GM18951 (cell line): Measurements from ENCODE around the gene KARS1.

Experiments
- POLR2A ChIP-seq: IDR thresholded peaks from 4 replicates; pipeline ENCODE4 v1.6.1; 2011; ENCODE audit warnings: mild to moderate bottlenecking; ENCODE audit not compliant: insufficient read length, insufficient read depth; ENCODE audit errors: extremely low read depth
- in situ Hi-C: fragments of 300-500 bp; cut with MboI; formaldehyde crosslinking; loops from one replicate; pipeline ENCODE4 v1.12.0; 2022; ENCODE audit warnings: low sequenced_read_pairs, mixed read lengths, inconsistent platforms; ENCODE audit not compliant: unreplicated experiment

Gene KARS1

DNA sequence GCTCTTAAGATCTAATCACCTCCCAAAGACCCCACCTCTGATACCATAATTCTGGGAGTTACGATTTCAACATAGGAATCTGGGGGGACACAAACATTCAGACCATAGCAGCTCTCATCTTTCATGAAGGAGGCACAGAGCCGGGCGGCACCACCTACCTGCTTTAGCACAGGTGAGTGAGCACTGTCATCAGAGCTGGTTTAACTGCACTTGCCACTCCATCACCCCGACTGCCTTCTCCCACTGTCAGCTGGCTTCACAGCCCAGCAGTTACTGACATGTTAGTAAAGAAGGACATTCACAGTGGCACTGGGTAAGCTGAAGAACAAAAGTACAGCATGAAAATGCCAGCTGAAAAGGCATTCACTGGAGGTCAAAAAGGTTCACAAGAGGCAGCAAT, 58.7 kb downstream of the KARS1 start:
- no peak for TF ChIP-seq POLR2A
- in situ Hi-C loops, result no loop called here

- in situ Hi-C loops, result no loop called here
- no peak for TF ChIP-seq POLR2A
These were observed 63.4 kb downstream of the KARS1 start for GRCh38 chr16:75584108-75584507.

DNA sequence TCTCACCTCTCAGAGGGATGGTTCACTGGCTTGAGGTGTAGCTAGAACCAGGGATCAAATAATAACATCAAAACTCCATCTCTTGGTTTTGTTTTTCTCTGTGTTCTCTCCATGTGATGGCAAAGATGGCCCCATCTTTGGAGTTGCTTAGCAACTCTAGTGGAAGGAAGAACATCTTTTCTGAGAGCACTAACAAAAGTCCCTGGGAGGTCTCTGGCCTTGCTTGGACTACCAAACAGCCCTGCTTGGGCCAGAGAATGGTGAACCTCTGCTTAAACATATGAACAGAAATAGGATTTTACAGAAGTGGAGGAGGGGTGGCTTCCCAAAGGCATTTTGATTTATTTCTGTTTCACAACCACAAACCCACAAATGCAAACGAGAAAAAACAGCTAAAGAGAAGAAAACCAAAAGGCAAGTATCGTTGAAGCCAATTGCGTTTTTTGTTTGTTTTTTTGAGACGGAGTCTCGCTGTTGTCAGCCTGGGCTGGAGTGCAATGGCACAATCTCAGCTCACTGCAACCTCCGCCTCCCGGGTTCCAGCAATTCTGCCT, 68.1 kb downstream of the KARS1 start:
- in situ Hi-C loops, result no loop called here
- no peak for TF ChIP-seq POLR2A

GRCh38 chr16:75578725-75579124, 68.7 kb downstream of the KARS1 start:
- TF ChIP-seq POLR2A, result no peak
- in situ Hi-C loops, result no loop called here

DNA sequence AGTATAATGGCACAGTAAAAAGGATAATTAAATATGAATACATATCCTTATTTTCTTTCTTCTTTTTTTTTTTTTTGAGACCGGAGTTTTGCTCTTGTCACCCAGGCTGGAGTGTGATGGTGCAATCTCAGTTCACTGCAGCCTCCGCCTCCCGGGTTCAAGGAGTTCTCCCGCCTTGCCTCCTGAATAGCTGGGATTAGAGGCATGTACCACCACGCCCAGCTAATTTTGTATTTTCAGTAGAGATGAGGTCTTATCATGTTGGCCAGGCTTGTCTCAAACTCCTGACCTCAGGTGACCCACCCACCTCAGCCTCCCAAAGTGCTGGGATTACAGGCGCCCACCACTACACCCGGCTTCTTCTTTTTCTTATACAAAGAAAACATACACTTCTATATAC, 69.3 kb downstream of the KARS1 start:
- TF ChIP-seq POLR2A, result no peak
- in situ Hi-C loops, result no loop called here
